ENCODE results near the gene COL23A1.

Gene COL23A1

DNA sequence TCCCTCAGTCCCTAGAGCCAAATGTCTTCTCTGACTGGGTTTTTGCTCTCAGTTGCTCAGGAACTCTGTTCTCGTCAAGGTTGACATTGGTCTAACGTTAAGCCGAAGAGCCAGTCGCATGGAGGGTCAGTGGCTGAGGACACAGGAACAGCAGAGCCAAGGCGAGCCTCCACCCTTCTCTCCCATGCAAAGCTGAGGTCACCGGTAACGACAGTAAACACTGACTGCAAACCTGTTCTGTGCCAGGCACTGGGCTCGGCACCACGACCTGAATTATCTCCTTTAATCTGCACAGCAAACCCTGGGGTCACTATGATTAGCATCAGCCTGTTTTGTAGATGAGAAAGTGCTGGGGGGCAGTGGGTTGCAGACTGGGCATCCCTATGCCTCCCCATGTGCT, 171.0 kb downstream of the COL23A1 start:
- no peak overlapping the region for H3K4me3 ChIP-seq (ENCODE audit: insufficient read depth, low read depth, low read length)
- H3K27ac ChIP-seq (ENCODE audit: insufficient read depth, low read depth, low read length, poor library complexity, severe bottlenecking): no peak overlapping the region
- no peaks in the 10 kb centered on the region for H3K36me3 ChIP-seq (ENCODE audit: control insufficient read depth, insufficient read depth, low read length)
- WGBS, 2 experiments: 85 to 90% methylated on average over 9 of the region's 9 CpGs
- H3K4me1 ChIP-seq (ENCODE audit: control insufficient read depth, insufficient read depth, low read length): peaks cover 25% of the 10 kb centered on the region
- H3K27me3 ChIP-seq (ENCODE audit: control insufficient read depth, insufficient read depth, low read length, poor library complexity, severe bottlenecking): no peaks in the 10 kb centered on the region
- H3K9me3 ChIP-seq (ENCODE audit: control insufficient read depth, low read length): no peaks in the 10 kb centered on the region

DNA sequence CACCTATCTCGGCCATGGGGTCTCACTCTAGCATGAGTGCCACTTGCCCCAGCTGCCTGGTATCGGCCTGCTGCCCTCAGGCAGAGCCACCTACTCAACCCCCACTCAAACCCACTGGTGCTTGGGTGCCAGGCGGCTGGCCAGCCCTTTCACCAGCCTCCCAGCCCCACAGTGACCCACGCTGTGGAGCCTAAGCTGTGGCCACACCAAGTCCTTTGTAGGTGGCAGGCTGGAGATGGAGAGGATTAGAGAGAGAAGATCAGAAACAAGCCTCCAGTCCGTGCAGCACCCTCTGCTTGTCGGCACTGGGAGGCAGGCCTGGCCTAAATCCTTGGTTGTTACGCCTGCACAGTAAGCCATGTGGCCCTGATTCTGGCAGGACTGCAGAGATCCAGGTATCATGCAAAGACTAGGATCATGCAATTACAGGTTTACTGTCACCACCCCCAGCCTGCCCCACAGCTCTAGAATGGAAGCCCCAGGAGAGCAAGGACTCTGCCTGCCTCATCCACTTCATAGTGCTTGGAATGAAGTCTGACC, 171.7 kb downstream of the COL23A1 start:
- Histone ChIP-seq H3K27me3 (ENCODE audit: control insufficient read depth, insufficient read depth, low read length, poor library complexity, severe bottlenecking) (no peaks in the 10 kb centered on the region), H3K4me3 (ENCODE audit: insufficient read depth, low read depth, low read length) (no peak overlapping the region), H3K9me3 (ENCODE audit: control insufficient read depth, low read length) (no peaks in the 10 kb centered on the region), H3K4me1 (ENCODE audit: control insufficient read depth, insufficient read depth, low read length) (peaks cover 28% of the 10 kb centered on the region), H3K36me3 (ENCODE audit: control insufficient read depth, insufficient read depth, low read length) (no peaks in the 10 kb centered on the region), H3K27ac (ENCODE audit: insufficient read depth, low read depth, low read length, poor library complexity, severe bottlenecking) (no peak overlapping the region)
- 84% methylated on average over 7 of the region's 7 CpGs for WGBS, 2 experiments

DNA sequence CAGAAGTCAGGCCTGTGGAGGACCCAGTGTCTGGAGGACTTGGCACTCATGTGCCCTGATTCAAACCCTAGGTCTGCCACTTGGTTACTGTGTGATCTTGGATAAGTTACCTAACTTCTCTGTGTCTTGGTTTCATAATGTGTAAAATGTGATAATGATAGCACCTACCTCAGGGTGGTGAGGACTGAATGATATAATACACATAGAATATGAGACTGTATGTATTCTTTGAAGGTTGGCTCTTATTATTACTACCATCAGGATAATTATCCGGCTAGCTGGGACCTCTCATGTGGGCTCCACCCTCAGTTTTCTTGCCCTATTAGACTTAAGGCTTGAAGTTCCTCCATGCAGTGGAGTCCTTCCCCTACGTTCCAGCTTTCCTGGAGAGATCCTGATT, 172.2 kb downstream of the COL23A1 start:
- Histone ChIP-seq H3K27me3 (ENCODE audit: control insufficient read depth, insufficient read depth, low read length, poor library complexity, severe bottlenecking) (no peaks in the 10 kb centered on the region), H3K27ac (ENCODE audit: insufficient read depth, low read depth, low read length, poor library complexity, severe bottlenecking) (no peak overlapping the region), H3K9me3 (ENCODE audit: control insufficient read depth, low read length) (no peaks in the 10 kb centered on the region), H3K4me3 (ENCODE audit: insufficient read depth, low read depth, low read length) (no peak overlapping the region), H3K4me1 (ENCODE audit: control insufficient read depth, insufficient read depth, low read length) (peaks cover 28% of the 10 kb centered on the region), H3K36me3 (ENCODE audit: control insufficient read depth, insufficient read depth, low read length) (no peaks in the 10 kb centered on the region)
- WGBS, 2 experiments: 88 to 90% methylated on average over 2 of the region's 2 CpGs

DNA sequence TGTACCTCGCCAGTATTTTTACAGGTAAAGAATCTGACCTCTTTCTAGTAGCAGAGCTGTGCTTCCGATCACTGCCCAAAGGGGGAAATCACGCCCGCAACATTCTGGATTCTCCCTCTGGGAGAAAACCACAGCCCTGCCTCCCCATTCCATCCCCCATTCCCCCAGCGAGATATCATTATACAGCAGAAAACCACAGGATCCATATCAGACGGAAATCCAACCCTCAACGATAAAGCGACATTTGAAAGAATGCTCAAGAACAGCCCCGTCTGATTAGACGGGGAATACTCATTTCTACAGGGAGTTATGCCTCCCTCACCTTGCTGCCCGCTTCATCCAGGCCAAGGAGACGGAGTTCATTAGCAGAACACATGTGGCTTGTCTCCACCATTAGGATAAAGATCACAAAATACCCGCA, 172.8 kb downstream of the COL23A1 start:
- Histone ChIP-seq H3K4me3 (ENCODE audit: insufficient read depth, low read depth, low read length) (no peak overlapping the region), H3K27ac (ENCODE audit: insufficient read depth, low read depth, low read length, poor library complexity, severe bottlenecking) (no peak overlapping the region), H3K9me3 (ENCODE audit: control insufficient read depth, low read length) (no peaks in the 10 kb centered on the region), H3K27me3 (ENCODE audit: control insufficient read depth, insufficient read depth, low read length, poor library complexity, severe bottlenecking) (no peaks in the 10 kb centered on the region), H3K36me3 (ENCODE audit: control insufficient read depth, insufficient read depth, low read length) (no peaks in the 10 kb centered on the region), H3K4me1 (ENCODE audit: control insufficient read depth, insufficient read depth, low read length) (peaks cover 26% of the 10 kb centered on the region)
- WGBS, 2 experiments: 89 to 90% methylated on average over 13 of the region's 13 CpGs

DNA sequence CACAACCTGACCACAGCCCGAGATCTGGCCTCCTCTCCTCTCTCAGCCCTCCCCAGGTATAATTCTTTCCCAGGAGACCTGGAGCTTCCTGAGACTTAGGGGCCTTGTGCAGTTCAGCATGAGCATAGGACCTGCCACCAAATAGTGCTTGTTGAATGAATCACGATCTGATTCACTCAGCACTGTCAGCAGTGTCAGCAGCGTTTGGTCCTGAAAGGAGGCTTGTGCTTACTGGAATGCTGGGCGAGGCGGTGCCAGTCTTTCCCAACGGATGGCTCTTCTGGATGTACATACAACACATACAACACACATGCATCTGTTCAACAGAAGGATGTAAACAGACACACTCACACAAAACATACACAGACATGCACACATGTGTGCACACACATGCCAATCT, 173.3 kb downstream of the COL23A1 start:
- 86 to 88% methylated on average over 6 of the region's 6 CpGs for WGBS, 2 experiments
- H3K27ac ChIP-seq (ENCODE audit: insufficient read depth, low read depth, low read length, poor library complexity, severe bottlenecking): no peak overlapping the region
- no peaks in the 10 kb centered on the region for H3K36me3 ChIP-seq (ENCODE audit: control insufficient read depth, insufficient read depth, low read length)
- H3K27me3 ChIP-seq (ENCODE audit: control insufficient read depth, insufficient read depth, low read length, poor library complexity, severe bottlenecking): no peaks in the 10 kb centered on the region
- H3K4me1 ChIP-seq (ENCODE audit: control insufficient read depth, insufficient read depth, low read length): peaks cover 21% of the 10 kb centered on the region
- H3K9me3 ChIP-seq (ENCODE audit: control insufficient read depth, low read length): no peaks in the 10 kb centered on the region
- no peak overlapping the region for H3K4me3 ChIP-seq (ENCODE audit: insufficient read depth, low read depth, low read length)

DNA sequence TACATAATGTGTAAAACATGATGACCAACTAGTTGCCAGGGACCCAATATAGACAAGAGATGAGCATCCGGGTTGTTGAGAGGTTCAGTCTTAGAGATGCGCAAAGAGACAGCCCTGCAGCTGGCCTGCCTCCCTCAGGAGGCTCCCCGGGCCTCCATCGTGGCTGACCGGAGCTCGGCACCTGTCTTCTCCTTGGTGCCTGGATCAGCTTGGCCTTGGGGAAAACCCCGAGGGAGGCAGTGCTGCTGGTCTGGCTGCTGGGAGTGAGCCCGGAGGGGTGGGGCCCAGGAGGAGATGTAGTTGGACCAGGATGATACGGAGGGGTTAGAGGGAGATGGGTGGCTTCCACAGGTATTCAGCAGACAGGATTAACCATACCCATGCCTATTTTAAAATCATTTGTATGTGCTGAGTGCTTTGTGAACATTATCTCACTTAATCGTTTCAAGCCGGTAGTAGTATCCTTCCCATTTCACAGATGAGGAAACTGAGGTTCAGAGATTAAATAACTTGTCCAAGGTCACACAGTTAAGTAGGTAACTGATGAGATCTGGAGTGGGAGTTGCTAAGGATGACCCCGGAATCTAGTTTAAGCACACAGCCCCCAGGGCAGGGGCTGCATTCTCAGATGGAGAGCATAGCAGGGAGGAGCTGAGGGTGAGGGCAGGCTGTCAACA, 173.8 kb downstream of the COL23A1 start:
- H3K4me3 ChIP-seq (ENCODE audit: insufficient read depth, low read depth, low read length): no peak overlapping the region
- H3K36me3 ChIP-seq (ENCODE audit: control insufficient read depth, insufficient read depth, low read length): no peaks in the 10 kb centered on the region
- no peak overlapping the region for H3K27ac ChIP-seq (ENCODE audit: insufficient read depth, low read depth, low read length, poor library complexity, severe bottlenecking)
- no peaks in the 10 kb centered on the region for H3K27me3 ChIP-seq (ENCODE audit: control insufficient read depth, insufficient read depth, low read length, poor library complexity, severe bottlenecking)
- peaks cover 16% of the 10 kb centered on the region for H3K4me1 ChIP-seq (ENCODE audit: control insufficient read depth, insufficient read depth, low read length)
- 92 to 96% methylated on average over 11 to 12 of the region's 12 CpGs for WGBS, 2 experiments
- H3K9me3 ChIP-seq (ENCODE audit: control insufficient read depth, low read length): no peaks in the 10 kb centered on the region

DNA sequence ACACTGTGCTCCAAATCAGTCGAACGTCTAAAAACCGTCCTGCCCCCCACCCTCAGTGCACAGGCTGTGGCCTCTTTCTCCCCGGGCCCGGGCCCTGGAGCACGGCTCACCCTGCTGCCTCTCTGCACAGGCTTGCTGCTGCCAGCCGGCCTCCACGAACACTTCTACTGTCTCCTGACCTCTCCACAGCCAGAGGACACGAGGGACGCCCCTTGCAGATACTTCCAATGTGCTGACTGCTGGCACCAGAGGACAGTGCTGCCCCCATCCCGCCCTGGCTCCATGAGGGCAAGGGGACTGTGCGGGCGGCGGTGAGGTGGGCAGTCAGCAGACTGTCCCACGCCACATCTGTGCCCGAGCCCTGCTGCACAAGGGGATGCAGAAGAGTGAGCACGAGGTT, 174.8 kb downstream of the COL23A1 start:
- WGBS, 2 experiments: 89% methylated on average over 17 of the region's 17 CpGs
- Histone ChIP-seq H3K9me3 (ENCODE audit: control insufficient read depth, low read length) (no peaks in the 10 kb centered on the region), H3K27ac (ENCODE audit: insufficient read depth, low read depth, low read length, poor library complexity, severe bottlenecking) (no peak overlapping the region), H3K27me3 (ENCODE audit: control insufficient read depth, insufficient read depth, low read length, poor library complexity, severe bottlenecking) (no peaks in the 10 kb centered on the region), H3K4me3 (ENCODE audit: insufficient read depth, low read depth, low read length) (no peak overlapping the region), H3K4me1 (ENCODE audit: control insufficient read depth, insufficient read depth, low read length) (peaks cover 15% of the 10 kb centered on the region), H3K36me3 (ENCODE audit: control insufficient read depth, insufficient read depth, low read length) (no peaks in the 10 kb centered on the region)

DNA sequence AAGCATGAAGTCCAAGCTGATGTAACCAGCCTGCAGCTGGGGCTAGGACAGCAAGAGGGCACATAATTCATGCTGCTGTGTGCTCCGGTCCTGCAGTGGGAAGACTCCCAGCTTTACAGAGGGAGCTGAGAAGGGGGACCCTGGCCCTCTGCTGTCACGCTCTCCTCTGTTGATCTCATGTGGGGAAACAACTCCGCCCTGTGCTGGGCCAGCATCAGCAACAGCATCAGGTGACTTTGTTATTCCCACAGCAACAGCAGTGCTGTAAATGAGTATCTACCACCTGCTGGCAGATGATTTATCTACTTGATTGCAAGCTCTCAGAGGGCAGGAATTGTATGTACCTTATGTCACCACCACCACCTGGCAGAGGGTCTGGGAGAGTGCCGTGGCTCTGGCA, 176.2 kb downstream of the COL23A1 start:
- no peak overlapping the region for H3K4me3 ChIP-seq (ENCODE audit: insufficient read depth, low read depth, low read length)
- H3K4me1 ChIP-seq (ENCODE audit: control insufficient read depth, insufficient read depth, low read length): peaks cover 7% of the 10 kb centered on the region
- H3K9me3 ChIP-seq (ENCODE audit: control insufficient read depth, low read length): no peaks in the 10 kb centered on the region
- 69 to 70% methylated on average over 4 of the region's 4 CpGs for WGBS, 2 experiments
- no peaks in the 10 kb centered on the region for H3K36me3 ChIP-seq (ENCODE audit: control insufficient read depth, insufficient read depth, low read length)
- H3K27ac ChIP-seq (ENCODE audit: insufficient read depth, low read depth, low read length, poor library complexity, severe bottlenecking): no peak overlapping the region
- H3K27me3 ChIP-seq (ENCODE audit: control insufficient read depth, insufficient read depth, low read length, poor library complexity, severe bottlenecking): no peaks in the 10 kb centered on the region

DNA sequence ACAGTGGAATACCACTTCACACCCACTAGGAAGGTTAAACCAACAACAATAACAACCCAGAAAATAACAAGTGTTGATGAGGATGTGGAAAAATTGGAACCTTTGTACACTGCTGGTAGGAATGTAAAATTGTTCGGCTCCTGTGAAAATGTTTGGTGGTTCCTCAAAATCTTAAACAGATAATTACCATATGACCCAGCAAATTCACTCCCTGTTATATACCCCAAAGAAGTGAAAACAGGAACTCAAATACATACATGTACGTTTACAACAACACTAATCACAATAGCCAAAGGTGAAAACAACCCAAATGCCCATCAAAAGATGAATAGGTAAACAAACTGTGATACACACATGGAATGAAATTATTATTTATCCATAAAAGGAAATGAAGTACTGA, 179.1 kb downstream of the COL23A1 start:
- Histone ChIP-seq H3K27ac (ENCODE audit: insufficient read depth, low read depth, low read length, poor library complexity, severe bottlenecking) (no peak overlapping the region), H3K9me3 (ENCODE audit: control insufficient read depth, low read length) (no peaks in the 10 kb centered on the region), H3K27me3 (ENCODE audit: control insufficient read depth, insufficient read depth, low read length, poor library complexity, severe bottlenecking) (no peaks in the 10 kb centered on the region), H3K4me1 (ENCODE audit: control insufficient read depth, insufficient read depth, low read length) (peaks cover 6% of the 10 kb centered on the region), H3K4me3 (ENCODE audit: insufficient read depth, low read depth, low read length) (no peak overlapping the region), H3K36me3 (ENCODE audit: control insufficient read depth, insufficient read depth, low read length) (no peaks in the 10 kb centered on the region)
- 85 to 88% methylated on average over 2 of the region's 2 CpGs for WGBS, 2 experiments

DNA sequence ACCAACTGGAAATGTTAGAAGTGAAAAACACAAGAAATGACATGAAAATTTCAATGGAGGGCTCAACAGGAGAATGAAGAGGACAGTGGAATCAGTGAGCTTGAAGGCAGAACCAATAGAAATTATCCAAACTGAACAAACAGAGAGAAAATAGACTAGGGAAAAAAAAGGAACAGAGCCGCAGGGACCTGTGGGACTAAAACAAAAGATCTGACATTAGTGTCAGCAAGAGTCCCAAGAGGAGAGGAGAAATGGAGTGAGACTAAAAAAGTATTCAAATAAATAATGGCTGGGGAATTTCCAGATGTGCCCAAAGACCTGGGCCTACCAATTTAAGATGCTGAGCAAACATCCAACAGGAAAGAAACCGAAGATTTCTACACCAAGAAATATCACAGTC, 182.5 kb downstream of the COL23A1 start:
- H3K36me3 ChIP-seq (ENCODE audit: control insufficient read depth, insufficient read depth, low read length): no peaks in the 10 kb centered on the region
- WGBS, 2 experiments: 86 to 97% methylated on average over 2 of the region's 2 CpGs

More for the DNA sequence above, 182.5 kb downstream of the COL23A1 start:
- Histone ChIP-seq H3K27ac (ENCODE audit: insufficient read depth, low read depth, low read length, poor library complexity, severe bottlenecking) (no peak overlapping the region), H3K4me1 (ENCODE audit: control insufficient read depth, insufficient read depth, low read length) (no peaks in the 10 kb centered on the region), H3K4me3 (ENCODE audit: insufficient read depth, low read depth, low read length) (no peak overlapping the region), H3K9me3 (ENCODE audit: control insufficient read depth, low read length) (no peaks in the 10 kb centered on the region), H3K27me3 (ENCODE audit: control insufficient read depth, insufficient read depth, low read length, poor library complexity, severe bottlenecking) (no peaks in the 10 kb centered on the region)

Data from ectodermal cell (in vitro differentiated cells).